ENCODE data around the gene RTN4RL2.

DNA sequence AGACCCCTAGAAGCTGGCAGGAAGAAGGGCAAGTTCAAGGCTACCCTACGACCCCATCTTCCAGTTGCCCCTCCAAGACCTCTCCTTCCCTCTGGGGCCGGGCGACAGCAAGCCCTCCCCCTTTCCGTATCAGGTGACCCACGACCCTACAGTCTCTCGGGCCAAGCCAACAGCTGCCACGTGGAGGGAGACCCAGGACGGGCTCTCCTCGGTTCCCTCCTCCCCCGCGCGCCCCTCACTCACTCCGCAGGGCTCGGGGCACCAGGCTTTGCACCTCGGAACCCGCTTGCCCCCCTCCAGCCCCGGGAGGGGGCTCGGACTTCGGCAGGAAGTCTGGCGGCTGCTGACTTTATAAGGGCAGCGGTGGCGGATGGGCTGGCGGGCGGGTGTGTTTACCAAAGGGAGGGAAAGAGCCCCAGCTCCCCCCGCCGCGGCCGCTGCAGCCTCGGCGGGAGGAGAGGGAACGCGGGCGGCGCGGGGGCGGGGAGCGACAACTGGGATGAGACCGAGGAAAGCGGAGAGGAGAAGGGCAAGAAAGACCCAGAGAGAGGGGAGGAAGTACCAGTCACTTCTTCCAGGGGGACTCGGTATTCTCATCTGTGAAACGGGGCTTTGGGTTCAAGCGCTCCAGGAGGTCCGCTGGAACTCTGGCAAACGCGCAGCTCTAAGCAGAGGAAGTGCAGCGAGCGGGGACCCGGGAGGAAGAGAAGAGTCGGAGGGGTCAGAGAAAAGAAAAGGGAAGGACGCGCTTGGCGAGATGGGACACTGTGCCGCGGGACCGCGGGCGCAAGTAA is 54.4 kb downstream of the RTN4RL2 start:
- TF ChIP-seq, protein P1, sequence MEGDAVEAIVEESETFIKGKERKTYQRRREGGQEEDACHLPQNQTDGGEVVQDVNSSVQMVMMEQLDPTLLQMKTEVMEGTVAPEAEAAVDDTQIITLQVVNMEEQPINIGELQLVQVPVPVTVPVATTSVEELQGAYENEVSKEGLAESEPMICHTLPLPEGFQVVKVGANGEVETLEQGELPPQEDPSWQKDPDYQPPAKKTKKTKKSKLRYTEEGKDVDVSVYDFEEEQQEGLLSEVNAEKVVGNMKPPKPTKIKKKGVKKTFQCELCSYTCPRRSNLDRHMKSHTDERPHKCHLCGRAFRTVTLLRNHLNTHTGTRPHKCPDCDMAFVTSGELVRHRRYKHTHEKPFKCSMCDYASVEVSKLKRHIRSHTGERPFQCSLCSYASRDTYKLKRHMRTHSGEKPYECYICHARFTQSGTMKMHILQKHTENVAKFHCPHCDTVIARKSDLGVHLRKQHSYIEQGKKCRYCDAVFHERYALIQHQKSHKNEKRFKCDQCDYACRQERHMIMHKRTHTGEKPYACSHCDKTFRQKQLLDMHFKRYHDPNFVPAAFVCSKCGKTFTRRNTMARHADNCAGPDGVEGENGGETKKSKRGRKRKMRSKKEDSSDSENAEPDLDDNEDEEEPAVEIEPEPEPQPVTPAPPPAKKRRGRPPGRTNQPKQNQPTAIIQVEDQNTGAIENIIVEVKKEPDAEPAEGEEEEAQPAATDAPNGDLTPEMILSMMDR (IDR thresholded peaks at IDR 0.05), result no peak
- TF ChIP-seq ZFX (IDR thresholded peaks at IDR 0.05; ENCODE audit: borderline replicate concordance), result no peak

Data from 22Rv1 (cell line).